Ectodermal cell (in vitro differentiated cells): ENCODE results near the gene DCLK2.

ENCODE experiments used
- H3K27ac ChIP-seq: 2 replicates; pipeline ENCODE4 v1.7.0; 2013; ENCODE audit warnings: mild to moderate bottlenecking, low read depth, low read length; ENCODE audit not compliant: insufficient read depth, poor library complexity, severe bottlenecking
- H3K27me3 ChIP-seq: 2 replicates; pipeline ENCODE4 v1.7.0; 2013; ENCODE audit warnings: mild to moderate bottlenecking, low read length; ENCODE audit not compliant: insufficient read depth, control insufficient read depth, poor library complexity, severe bottlenecking
- H3K36me3 ChIP-seq: one replicate; pipeline ENCODE4 v1.7.0; 2013; ENCODE audit warnings: low read length; ENCODE audit not compliant: control insufficient read depth, insufficient read depth
- H3K4me1 ChIP-seq: one replicate; pipeline ENCODE4 v1.7.0; 2013; ENCODE audit warnings: low read length; ENCODE audit not compliant: control insufficient read depth, insufficient read depth
- H3K4me3 ChIP-seq: 2 replicates; pipeline ENCODE4 v1.7.0; 2013; ENCODE audit warnings: low read depth, low read length, control low read depth; ENCODE audit not compliant: insufficient read depth
- H3K9me3 ChIP-seq: 2 replicates; pipeline ENCODE4 v1.7.0; 2013; ENCODE audit warnings: mild to moderate bottlenecking, low read length, moderate library complexity; ENCODE audit not compliant: control insufficient read depth
- WGBS, 2 experiments: methylation state at CpG; one replicate each; pipeline ENCODE4 v1.1.7; 2013; ENCODE audit warnings: missing lambda C conversion rate in 2 of 2; 5-methylcytosine and 5-hydroxymethylcytosine counted together

DCLK2 gene

DNA sequence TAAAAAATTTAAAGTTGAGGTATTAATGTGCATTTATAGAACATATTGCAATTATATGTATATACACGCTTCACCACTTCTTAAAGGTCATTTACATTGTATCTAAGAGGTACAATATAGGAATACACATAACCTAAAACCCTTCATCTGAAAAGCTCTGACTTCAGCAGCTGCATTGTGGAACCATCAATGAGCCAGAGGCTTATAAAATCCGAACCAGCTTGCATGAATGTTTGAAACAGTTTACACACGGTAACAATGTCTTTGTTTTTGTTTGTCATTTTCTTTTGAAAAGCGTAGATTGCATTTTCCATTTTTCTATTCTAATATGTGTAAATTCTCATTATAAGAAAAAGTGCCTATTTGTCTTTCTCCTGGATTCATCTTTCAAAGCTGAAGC lies 221.6 kb downstream of the DCLK2 start:
- Histone ChIP-seq H3K9me3 (no peaks in the 10 kb centered on the region), H3K4me3 (no peak overlapping the region), H3K36me3 (no peaks in the 10 kb centered on the region), H3K4me1 (no peaks in the 10 kb centered on the region), H3K27me3 (no peaks in the 10 kb centered on the region), H3K27ac (no peak overlapping the region)
- WGBS, 2 experiments = 88 to 95% methylated on average over 2 of the region's 4 CpGs

DNA sequence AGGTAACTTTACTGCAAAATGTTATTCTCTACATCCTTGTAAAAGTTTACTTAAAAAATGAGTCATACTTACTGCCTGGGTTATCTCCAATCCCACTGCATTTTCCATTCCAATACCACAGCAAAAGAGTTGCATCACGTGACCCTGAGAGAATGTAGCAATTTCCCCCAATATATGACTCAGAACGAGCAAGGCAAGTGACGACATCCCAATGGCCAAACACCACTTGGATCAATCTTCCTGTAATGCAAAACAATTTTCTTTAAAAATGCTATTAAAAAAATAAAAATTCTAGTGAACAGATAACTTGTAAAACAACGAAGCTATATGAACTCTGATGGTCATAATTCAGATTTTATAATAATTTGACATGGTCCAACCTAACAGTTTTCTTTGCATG lies 224.3 kb downstream of the DCLK2 start:
- Histone ChIP-seq H3K4me3 (no peak overlapping the region), H3K36me3 (no peaks in the 10 kb centered on the region), H3K27ac (no peak overlapping the region), H3K9me3 (no peaks in the 10 kb centered on the region), H3K27me3 (no peaks in the 10 kb centered on the region), H3K4me1 (no peaks in the 10 kb centered on the region)
- WGBS, 2 experiments = 91 to 94% methylated on average over 3 of the region's 4 CpGs

DNA sequence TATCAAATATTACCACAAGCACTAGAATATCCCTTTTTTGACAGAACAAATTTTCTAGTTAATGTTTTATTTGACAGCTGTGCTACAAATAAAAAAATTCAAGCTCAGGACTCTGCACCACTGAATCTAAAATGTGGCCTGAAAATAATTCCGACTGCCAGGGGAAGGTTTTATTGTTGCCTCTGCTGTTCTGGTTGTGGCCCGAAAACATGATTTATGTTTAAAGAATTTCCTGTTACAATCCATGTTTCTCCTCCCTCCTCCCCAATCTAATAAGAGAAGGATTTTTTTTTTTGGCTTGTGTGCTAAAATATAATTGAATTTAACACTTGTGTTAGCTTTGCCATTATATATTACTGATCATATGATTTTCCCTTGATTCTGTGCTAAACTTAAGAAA lies 227.8 kb downstream of the DCLK2 start:
- Histone ChIP-seq H3K27me3 (no peaks in the 10 kb centered on the region), H3K27ac (no peak overlapping the region)
- WGBS, 2 experiments = 96 to 100% methylated on average over 1 to 2 of the region's 2 CpGs

GRCh38 chr4:150306719-150307118 lies 228.5 kb downstream of the DCLK2 start:
- H3K27me3 ChIP-seq = no peaks in the 10 kb centered on the region
- no peaks in the 10 kb centered on the region for H3K4me1 ChIP-seq
- H3K27ac ChIP-seq = no peak overlapping the region
- no peaks in the 10 kb centered on the region for H3K36me3 ChIP-seq
- no peaks in the 10 kb centered on the region for H3K9me3 ChIP-seq
- no peak overlapping the region for H3K4me3 ChIP-seq
- WGBS, 2 experiments = 100% methylated on average over 1 of the region's 1 CpG

More for the DNA sequence above, 227.8 kb downstream of the DCLK2 start:
- no peaks in the 10 kb centered on the region for H3K9me3 ChIP-seq
- no peaks in the 10 kb centered on the region for H3K4me1 ChIP-seq
- no peak overlapping the region for H3K4me3 ChIP-seq
- no peaks in the 10 kb centered on the region for H3K36me3 ChIP-seq
